CD4-positive, alpha-beta T cell treated with Interleukin-17A for 1 hour (primary cell): ENCODE measurements around the gene ANKAR.
"Not testable (repeated sequence)": the region's sequence is repeated elsewhere in the genome, so short reads cannot be mapped to it uniquely, and the experiment has no call there.

Experiments
- DNase-seq: peaks from one replicate; pipeline ENCODE4 v3.0.0-alpha.2; 2020

ANKAR gene

GRCh38 chr2:189658306-189659212 lies 15.9 kb upstream of the ANKAR start:
- peak; percentile 51 for DNase-seq

- no peak for DNase-seq
Observed at GRCh38 chr2:189659734-189660133, 14.7 kb upstream of the ANKAR start.

DNA sequence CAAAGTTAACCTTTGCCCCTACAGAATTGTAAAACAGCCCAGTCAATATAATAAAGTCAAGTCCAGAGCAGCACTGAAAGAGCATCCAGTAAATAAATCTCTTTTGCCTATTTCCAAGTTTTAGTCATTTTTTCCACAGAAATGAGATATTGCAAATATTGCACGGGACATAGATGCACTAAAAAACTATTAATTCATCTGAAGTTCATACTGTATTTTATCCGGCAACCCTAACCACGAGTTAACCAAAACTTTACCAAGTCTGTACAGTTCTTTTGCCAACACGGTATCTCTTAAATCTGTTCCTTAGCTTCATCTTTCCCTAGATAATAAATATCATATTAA lies 13.7 kb upstream of the ANKAR start:
- DNase-seq = no peak

GRCh38 chr2:189661148-189661956 lies 13.1 kb upstream of the ANKAR start, which contains the start of gene ASNSD1:
Gene ASNSD1, plus strand, starts transcription at chr2:189661459. Its CDS starts 4,674 bp downstream, at chr2:189666133.
- peak; percentile 99 for DNase-seq

DNA sequence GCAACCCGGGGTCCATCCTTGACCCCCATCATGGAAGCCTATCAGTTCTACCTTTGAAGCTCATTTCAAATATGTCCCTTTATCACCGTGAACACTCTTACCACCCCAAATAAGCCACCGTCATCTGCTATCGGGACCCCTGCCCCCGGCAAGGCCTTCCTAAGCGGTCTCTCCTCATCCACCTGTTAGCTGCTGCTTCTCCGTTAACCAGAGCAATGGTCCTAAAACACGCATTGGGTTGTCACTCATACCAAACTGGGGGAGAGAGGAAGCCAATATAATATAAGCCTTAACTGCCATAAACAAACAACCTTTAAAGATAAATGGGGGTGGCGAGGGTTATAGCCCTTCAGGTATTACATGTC lies 12.5 kb upstream of the ANKAR start:
- DNase-seq = no peak

- peak; percentile 18 for DNase-seq
Observed at GRCh38 chr2:189662669-189663226, 11.7 kb upstream of the ANKAR start.

DNA sequence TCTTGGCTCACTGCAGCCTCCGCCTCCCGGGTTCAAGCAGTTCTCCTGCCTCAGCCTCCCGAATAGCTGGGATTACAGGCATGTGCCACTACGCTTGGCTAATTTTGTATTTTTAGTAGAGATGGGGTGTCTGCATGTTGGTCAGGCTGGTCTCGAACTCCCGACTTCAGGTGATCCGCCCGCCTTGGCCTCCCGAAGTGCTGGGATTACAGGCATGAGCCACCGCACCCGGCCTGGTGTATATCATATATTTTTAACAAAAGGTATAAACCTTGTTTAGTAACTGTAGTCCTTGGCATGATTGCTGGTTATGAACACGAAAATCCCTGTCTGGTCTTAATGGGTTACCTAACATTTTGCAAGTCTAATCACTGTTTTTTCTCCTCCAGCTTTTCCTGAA lies 11.2 kb upstream of the ANKAR start:
- not testable (repeated sequence) for DNase-seq

DNA sequence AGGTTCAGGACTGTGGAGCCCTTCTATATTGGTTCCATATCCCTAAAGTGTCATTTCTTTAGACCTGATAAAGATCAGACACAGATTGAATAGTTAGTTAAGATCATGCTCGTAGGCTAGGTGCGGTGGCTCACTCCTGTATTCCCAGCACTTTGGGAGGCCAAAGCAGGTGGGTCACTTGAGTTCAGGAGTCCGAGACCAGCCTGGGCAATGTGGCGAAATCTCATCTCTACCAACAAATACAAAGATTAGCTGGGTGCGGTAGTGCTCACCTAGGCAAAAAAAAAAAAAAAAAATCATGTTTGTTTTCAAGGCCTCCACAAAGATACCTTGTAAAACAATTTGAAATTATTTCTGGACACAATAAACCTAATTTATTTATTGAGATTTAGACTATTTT lies 4.6 kb upstream of the ANKAR start:
- no peak for DNase-seq

DNA sequence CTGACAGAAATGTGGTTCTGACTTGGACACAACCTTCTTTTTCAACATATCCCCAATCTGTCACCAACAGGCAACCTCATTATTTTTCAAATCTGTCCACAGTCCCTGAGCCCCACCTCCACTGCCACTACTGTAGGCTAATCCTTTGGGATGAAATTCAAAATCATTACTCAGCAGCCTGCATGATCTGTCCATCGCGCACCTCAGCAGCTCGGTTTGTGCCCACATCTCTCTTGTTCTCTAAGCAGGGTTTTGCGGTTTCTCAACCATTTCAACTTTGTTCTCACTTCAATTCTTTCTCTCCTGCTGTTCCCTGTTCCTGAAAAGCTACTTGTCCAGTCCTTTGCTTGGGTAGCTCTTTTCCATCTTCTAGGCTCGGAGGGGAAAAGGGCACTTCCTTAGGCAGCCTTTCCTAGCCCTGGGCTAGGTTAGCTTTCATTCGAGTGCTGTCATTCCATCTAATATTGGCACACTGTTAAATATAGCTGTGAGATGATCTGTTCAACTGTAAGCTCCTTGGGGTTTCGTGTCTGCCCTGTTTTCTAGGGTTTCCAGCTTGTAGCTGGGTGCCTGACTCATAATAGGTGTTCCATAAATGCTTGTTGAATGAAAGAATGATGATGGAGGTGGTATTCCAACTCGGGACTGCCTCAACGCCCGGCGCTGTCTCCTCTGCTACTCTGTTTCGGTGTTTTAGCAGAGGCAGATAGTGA lies 653 bp upstream of the ANKAR start:
- DNase-seq = no peak

GRCh38 chr2:189676471-189676870 lies 2.0 kb downstream of the ANKAR start:
- DNase-seq = no peak

DNA sequence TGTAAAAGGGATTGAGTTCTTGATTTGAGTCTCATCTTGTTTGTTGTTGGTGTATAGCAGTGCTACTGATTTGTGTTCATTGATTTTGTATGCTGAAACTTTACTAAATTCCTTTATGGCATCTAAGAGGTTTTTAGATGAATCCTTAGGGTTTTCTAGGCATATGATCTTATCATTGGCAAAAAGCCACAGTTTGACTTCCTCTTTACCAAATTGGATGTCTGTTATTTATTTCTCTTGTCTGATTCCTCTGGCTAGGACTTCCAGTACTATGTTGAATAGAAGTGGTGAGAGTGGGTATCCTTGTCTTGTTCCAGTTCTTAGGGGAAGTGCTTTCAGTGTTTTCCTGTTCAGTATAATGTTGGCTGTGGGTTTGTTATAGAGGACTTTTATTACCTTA lies 4.8 kb downstream of the ANKAR start:
- no peak for DNase-seq

DNA sequence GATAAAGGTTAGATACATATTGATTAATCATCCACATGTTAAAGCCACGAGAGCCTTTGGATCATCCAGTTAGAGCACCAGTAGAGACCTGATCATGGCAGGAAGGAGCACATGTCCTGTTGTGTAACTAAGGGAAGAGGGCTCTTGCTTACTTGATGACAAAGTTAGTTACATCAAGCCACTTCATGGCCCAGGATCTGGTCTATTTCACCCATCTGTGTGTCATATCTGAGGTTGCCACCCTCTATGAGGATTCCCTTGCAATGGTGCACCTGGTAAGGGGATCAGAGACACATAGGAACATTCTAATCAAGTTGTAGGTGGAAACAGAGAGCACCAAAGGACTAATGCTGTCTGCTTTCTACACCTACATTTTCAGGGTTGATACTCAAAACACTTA lies 6.7 kb downstream of the ANKAR start:
- DNase-seq = no peak

GRCh38 chr2:189681903-189682302 lies 7.4 kb downstream of the ANKAR start:
- no peak for DNase-seq

- DNase-seq = no peak
Observed at GRCh38 chr2:189683348-189683747, 8.9 kb downstream of the ANKAR start.

GRCh38 chr2:189684811-189685210 lies 10.3 kb downstream of the ANKAR start:
- no peak for DNase-seq

DNA sequence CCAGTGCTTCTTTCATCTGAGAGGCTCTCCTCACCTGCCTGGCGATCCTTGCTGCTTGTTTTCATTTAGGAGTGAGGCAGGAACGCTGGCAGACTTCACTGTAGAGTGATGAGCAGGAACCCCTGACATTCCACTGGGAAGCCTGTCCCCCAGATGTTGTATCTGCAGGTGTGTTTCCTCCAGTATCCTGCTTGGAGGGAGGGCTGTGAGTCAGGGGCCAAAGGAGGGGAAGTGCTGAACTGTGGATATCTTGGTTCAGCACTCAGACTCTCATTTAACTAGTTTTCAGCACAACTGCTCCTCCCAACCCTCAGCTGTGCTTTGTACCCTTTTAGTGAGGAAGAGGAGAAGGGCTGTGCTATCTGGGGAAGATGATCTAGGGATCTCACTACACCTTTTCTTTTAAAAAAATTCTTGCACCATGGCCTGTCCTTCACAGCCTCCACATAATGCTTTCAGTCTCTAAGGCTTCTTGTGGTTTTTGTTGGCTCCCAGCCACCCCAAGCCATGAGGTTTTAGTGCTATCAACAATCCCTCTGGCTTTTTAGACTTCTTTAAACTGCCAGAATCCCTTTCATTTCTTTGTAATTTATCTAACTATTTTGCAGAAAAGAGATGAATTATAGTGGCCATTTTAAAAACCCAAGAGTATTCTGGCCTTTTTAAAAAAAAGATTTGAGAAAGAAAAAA lies 11.2 kb downstream of the ANKAR start:
- DNase-seq = no peak

GRCh38 chr2:189687796-189688195 lies 13.3 kb downstream of the ANKAR start:
- DNase-seq = not testable (repeated sequence)

GRCh38 chr2:189696223-189696622 lies 21.8 kb downstream of the ANKAR start:
- DNase-seq = no peak

DNA sequence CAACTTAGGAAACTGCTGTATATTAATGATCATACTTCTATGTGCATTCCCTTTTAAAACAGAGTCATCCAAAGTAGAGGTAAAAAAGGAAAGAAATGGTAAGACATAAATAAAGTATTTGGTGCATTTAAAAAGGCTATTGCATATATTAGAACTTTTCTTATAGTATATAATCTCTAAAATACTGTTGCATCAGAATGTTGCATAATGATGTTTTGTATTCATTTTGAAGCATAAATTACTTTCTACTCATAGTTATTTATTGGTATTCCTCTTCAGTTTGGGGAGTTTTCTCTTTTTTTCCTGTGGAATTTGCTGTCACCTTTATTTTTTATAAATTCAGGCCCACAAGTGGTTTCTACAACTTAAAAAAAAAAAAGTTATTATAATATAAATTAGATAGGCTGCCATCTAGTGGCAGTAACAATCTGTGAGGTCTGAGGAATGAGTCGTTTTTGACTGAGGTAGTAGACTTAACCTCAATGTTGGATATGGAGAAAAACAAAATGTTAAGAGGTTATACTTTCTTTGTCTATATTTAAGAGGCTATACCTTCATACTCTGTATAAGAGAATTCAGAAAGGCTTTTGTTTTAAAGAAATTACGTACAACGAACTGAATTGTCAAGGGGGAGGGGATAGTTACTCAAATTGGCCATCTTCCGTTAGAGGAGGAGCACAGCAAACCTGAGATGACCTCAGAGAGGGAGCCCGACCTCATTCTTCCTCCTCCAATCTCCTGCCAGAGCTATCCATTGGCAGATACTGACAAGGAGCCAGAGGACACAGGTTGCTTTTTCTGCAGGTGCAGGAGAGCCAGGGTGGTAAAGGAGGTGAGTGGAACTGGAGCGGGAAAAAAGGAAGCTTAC lies 23.8 kb downstream of the ANKAR start:
- peak; percentile 73 for DNase-seq

DNA sequence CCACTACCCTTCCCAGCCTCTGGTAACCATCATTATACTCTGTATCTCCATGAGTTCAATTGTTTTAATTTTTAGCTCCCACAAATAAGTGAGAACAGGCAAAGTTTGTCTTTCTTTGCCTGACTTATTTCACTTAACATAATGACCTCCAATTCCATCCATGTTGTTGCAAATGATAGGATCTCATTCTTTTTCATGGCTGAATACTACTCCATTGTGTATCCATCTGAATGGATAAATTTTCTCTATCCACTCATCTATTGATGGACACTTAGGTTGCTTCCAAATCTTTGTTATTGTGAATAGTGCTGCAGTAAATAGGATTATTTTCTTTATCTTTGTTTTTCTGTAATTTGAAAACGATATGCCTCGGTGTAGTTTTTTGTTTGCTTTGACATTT lies 26.2 kb downstream of the ANKAR start:
- no peak for DNase-seq

- DNase-seq = no peak
Observed at GRCh38 chr2:189702071-189702470, 27.6 kb downstream of the ANKAR start.
